ENCODE results near the gene NFRKB.

NFRKB gene

GRCh38 chr11:129846508-129847335 lies 48.7 kb downstream of the NFRKB start:
- no peak for DNase-seq (ENCODE audit: low read depth in 2 of 2, low spot score in 1 of 2)
